K562 (cell line): ENCODE results near the gene FIGLA. TPM values are rescaled to one million over a fixed set of nuclear protein-coding genes. Genes with fewer than 3 reads are reported as not detected.
A peak's percentile ranks its signal among the peaks of the same experiment; 100 is the strongest.

Source experiments
- ATAC-seq: fragments of 200-7000 bp; cut with Tn5 transposase; 3 replicates; pipeline ENCODE4 v1.9.1; 2020; ENCODE audit warnings: moderate library complexity
- BruUV-seq: library from RNA; stranded (reverse); fragments of 400-500 nt; replicated peaks from 2 replicates; lab custom pipeline; 2021; lab: Mats Ljungman, UMichigan
- CTCF ChIA-PET: fragments of 300-600 bp; formaldehyde crosslinking; extraction: SDS; loops from one replicate; lab custom pipeline; 2021; ENCODE audit warnings: low intra/inter-chr PET ratio; lab: Yijun Ruan, JAX
- POLR2A ChIA-PET: fragments of 300-600, 350-650 bp; sonication (Branson Sonifier 250); formaldehyde crosslinking; extraction: SDS; loops from one replicate; lab custom pipeline; 2021; ENCODE audit warnings: antibody characterized with exemption, inconsistent platforms; lab: Yijun Ruan, JAX
- DNase-seq, 4 experiments: peaks; one replicate each; pipeline versions ENCODE4 v3.0.0 to v3.0.0-alpha.2; 2011 to 2018; ENCODE audit warnings: low spot score in 3 of 4, mixed read lengths in 3 of 4; ENCODE audit errors: extremely low read depth in 1 of 4
- FAIRE-seq: peaks from 2 replicates; lab custom pipeline; 2011; peaks lifted over from hg19 to GRCh38; lab: Jason Lieb, UNC
- H2AFZ ChIP-seq: 2 replicates; pipeline ENCODE4 v1.6.0; 2011; ENCODE audit warnings: low read depth, low read length, control low read depth, inconsistent platforms
- H3K27ac ChIP-seq: fragments of 200-600 bp; 3 replicates; pipeline ENCODE4 v1.8.0; 2011; ENCODE audit warnings: low read depth, mild to moderate bottlenecking, control low read depth, inconsistent platforms, low read length, moderate library complexity, mixed read lengths; ENCODE audit errors: extremely low read depth
- H3K27me3 ChIP-seq, 2 experiments: fragments of 300-600 bp in 1 of 2; 2 replicates in 1 of 2; 3 replicates in 1 of 2; pipeline versions ENCODE4 v1.6.0 to v1.8.0; 2011; ENCODE audit warnings: inconsistent platforms in 2 of 2, low read length in 2 of 2, mild to moderate bottlenecking in 1 of 2, mixed read lengths in 1 of 2, moderate library complexity in 1 of 2; ENCODE audit not compliant: control insufficient read depth in 2 of 2, insufficient read depth in 2 of 2
- H3K36me3 ChIP-seq: fragments of 300-600 bp; 3 replicates; pipeline ENCODE4 v1.8.0; 2011; ENCODE audit warnings: mild to moderate bottlenecking, low read length, inconsistent platforms; ENCODE audit not compliant: control insufficient read depth, insufficient read depth
- H3K4me1 ChIP-seq, 2 experiments: fragments of 200-600 bp in 1 of 2; replicated peaks in 1 of 2; 2 replicates in 1 of 2; 3 replicates in 1 of 2; pipeline versions ENCODE4 v1.5.1 to v1.8.0; 2011; ENCODE audit warnings: inconsistent platforms in 2 of 2, low read length in 2 of 2, mild to moderate bottlenecking in 1 of 2, mixed read lengths in 1 of 2, moderate library complexity in 1 of 2; ENCODE audit not compliant: control insufficient read depth in 2 of 2, insufficient read depth in 2 of 2
- H3K4me2 ChIP-seq: 2 replicates; pipeline ENCODE4 v1.6.1; 2011; ENCODE audit warnings: low read length, control low read depth, inconsistent platforms, mixed read lengths; ENCODE audit not compliant: insufficient read depth
- H3K4me3 ChIP-seq: fragments of 200-600 bp; sonication (generic), shearing (Covaris generic); 2 replicates; pipeline ENCODE4 v1.5.1; 2016; ENCODE audit warnings: control low read depth, inconsistent platforms
- H3K79me2 ChIP-seq: fragments of 200-600 bp; 3 replicates; pipeline ENCODE4 v1.8.0; 2011; ENCODE audit warnings: low read length, inconsistent platforms; ENCODE audit not compliant: control insufficient read depth, insufficient read depth
- H3K9ac ChIP-seq, 2 experiments: 2 replicates each; pipeline versions ENCODE4 v1.6.0 to v1.6.1; 2011; ENCODE audit warnings: low read depth in 2 of 2, low read length in 2 of 2, control low read depth in 1 of 2, inconsistent platforms in 1 of 2, mild to moderate bottlenecking in 1 of 2, mixed read lengths in 1 of 2; ENCODE audit not compliant: insufficient read depth in 1 of 2
- H3K9me1 ChIP-seq: one replicate; pipeline ENCODE4 v1.6.0; 2011; ENCODE audit warnings: inconsistent platforms, mild to moderate bottlenecking, low read length, moderate library complexity; ENCODE audit not compliant: control insufficient read depth, insufficient read depth
- H3K9me3 ChIP-seq: replicated peaks from 2 replicates; pipeline ENCODE4 v1.5.1; 2011; ENCODE audit warnings: low read depth, low read length, inconsistent platforms; ENCODE audit not compliant: control insufficient read depth, insufficient read depth
- H4K20me1 ChIP-seq: replicated peaks from 2 replicates; pipeline ENCODE4 v1.6.1; 2011; ENCODE audit warnings: low read length, inconsistent platforms, mixed read lengths; ENCODE audit not compliant: control insufficient read depth, insufficient read depth
- CTCF ChIP-seq, 3 experiments: IDR thresholded peaks in 2 of 3; conservative IDR thresholded peaks in 1 of 3; 2 replicates each; pipeline ENCODE4 v1.5.1; 2011 to 2012; ENCODE audit warnings: low read length in 3 of 3, mild to moderate bottlenecking in 3 of 3, control low read depth in 2 of 3, improper control_type of control experiment in 1 of 3, inconsistent platforms in 1 of 3, low read depth in 1 of 3, mixed read lengths in 1 of 3, moderate library complexity in 1 of 3; ENCODE audit not compliant: insufficient read depth in 2 of 3
- GABPB2 ChIP-seq: fragments of 250-450 bp; sonication (Bioruptor Pico); conservative IDR thresholded peaks from 2 replicates; pipeline ENCODE4 v1.5.1; 2021; ENCODE audit warnings: mild to moderate bottlenecking
- HDAC8 ChIP-seq: fragments of 450-650 bp; IDR thresholded peaks from 2 replicates; pipeline ENCODE4 v1.6.1; 2016; ENCODE audit warnings: mild to moderate bottlenecking, missing genetic modification characterization, moderate library complexity, missing compliant biosample characterization
- RAD21 ChIP-seq, 2 experiments: fragments of 250-450 bp in 1 of 2; fragments of 450-650 bp in 1 of 2; sonication (Bioruptor Pico) in 1 of 2; formaldehyde crosslinking in 1 of 2; IDR thresholded peaks in 1 of 2; conservative IDR thresholded peaks in 1 of 2; 2 replicates each; pipeline versions ENCODE4 v1.4.0 to v1.8.0; 2020 to 2022; ENCODE audit warnings: mild to moderate bottlenecking in 2 of 2, moderate library complexity in 1 of 2
- SMARCA4 ChIP-seq: fragments of 450-650 bp; IDR thresholded peaks from 2 replicates; pipeline ENCODE4 v1.6.1; 2016
- SPI1 ChIP-seq: IDR thresholded peaks from 2 replicates; pipeline ENCODE4 v1.6.1; 2011; ENCODE audit warnings: low read depth, low read length, control low read depth, borderline replicate concordance
- ZNF384 ChIP-seq: IDR thresholded peaks from 2 replicates; pipeline ENCODE4 v1.6.1; 2012; ENCODE audit warnings: low read depth, low read length, improper control_type of control experiment
- WGBS: fragments of 100-300 bp; shearing (Covaris generic); methylation state at CpG from one replicate; pipeline ENCODE4 v1.1.6; 2016; ENCODE audit warnings: low coverage, mixed read lengths; ENCODE audit not compliant: insufficient coverage; ENCODE audit errors: missing lambda C conversion rate; 5-methylcytosine and 5-hydroxymethylcytosine counted together
- in situ Hi-C: fragments of 300-500 bp; cut with MboI; formaldehyde crosslinking; loops from 4 replicates; pipeline ENCODE4 v1.15.0; 2018; ENCODE audit warnings: inconsistent platforms, mixed read lengths
- intact Hi-C: fragments of 100-400 bp; cut with micrococcal nuclease; formaldehyde crosslinking; loops from 2 replicates; pipeline ENCODE4 v1.14.2; 2022
- polyA plus RNA-seq, 8 experiments: library from polyadenylated mRNA; depleted of rRNA in 4 of 8; stranded (reverse) in 5 of 8; unstranded in 3 of 8; fragments of >200 nt; fragmentation: Nextera tagmentation in 2 of 8; fragmentation: Illumina TruSeq in 1 of 8; extraction: Ambion mirVana in 2 of 8; extraction: Trizol in 1 of 8; gene quantifications; 2 replicates each; pipeline versions ENCODE4 v1.2.1 to v1.2.3, GENCODE V29; 2011 to 2014; ENCODE audit warnings: inconsistent platforms in 1 of 8, missing spikeins in 1 of 8
- total RNA-seq, 7 experiments: library from RNA; depleted of rRNA in 6 of 7; stranded (reverse); fragments of >200 nt in 6 of 7; fragmentation: Illumina TruSeq in 2 of 7; extraction: Trizol in 2 of 7; gene quantifications; 2 replicates each; pipeline versions ENCODE4 v1.2.1 to v1.2.3, GENCODE V29; 2011 to 2021; ENCODE audit warnings: low replicate concordance in 1 of 7

Gene FIGLA
- total and polyA plus RNA-seq, 9 of the 15 experiments (the other 6 are each of a cell fraction or from before 2014, with no cell fraction given), result not detected

GRCh38 chr2:70750320-70750719, 40.1 kb downstream of the FIGLA start (continued):
- TF ChIP-seq ZNF384, result no peak

GRCh38 chr2:70748002-70748784, 42.2 kb downstream of the FIGLA start:
- CTCF ChIA-PET, result interaction anchor here (1.7 kb wide), 1 partner anchor 61 kb away, joined by 4 read pairs; no protein-coding TSS in a partner anchor
- peaks cover 22% of the 10 kb centered on the region; the same call in 2 of the 3 replicates for H3K79me2 ChIP-seq
- no peak overlapping the region; the same call in 2 of the 3 replicates for H3K27ac ChIP-seq
- 28% methylated on average over 1 of the region's 1 CpG for WGBS
- no peaks in the 10 kb centered on the region for H3K9me3 ChIP-seq
- POLR2A ChIA-PET, result interaction anchor here (0.6 kb wide), 1 partner anchor 460 kb away, joined by 3 read pairs; no protein-coding TSS in a partner anchor
- peaks cover 4% of the 10 kb centered on the region for H3K9me1 ChIP-seq
- H3K36me3 ChIP-seq, result no peaks in the 10 kb centered on the region
- ATAC-seq (peak; percentile 60), DNase-seq (peak in 1 of 4 experiments; percentile 46), FAIRE-seq (peak; percentile 19)
- in situ Hi-C loops (no loop called here), intact Hi-C loops (no loop called here)
- no peak overlapping the region; the same call in 1 of the 2 replicates for H3K4me2 ChIP-seq
- H3K27me3 ChIP-seq, result no peaks in the 10 kb centered on the region
- H3K4me3 ChIP-seq, result no peak overlapping the region
- no peak overlapping the region for H3K9ac ChIP-seq
- no peak for TF ChIP-seq HDAC8 (tag)
- peak; percentile 29 to 37 (median 33); a peak in 3 of 6 replicates for TF ChIP-seq CTCF (IDR thresholded peaks at IDR 0.05 in 2 of 3, conservative IDR thresholded peaks at IDR 0.05 in 1 of 3; ENCODE audit: insufficient read depth in 2 of 3, low read depth in 1 of 3, low read length in 3 of 3)
- peak in 1 of 2 experiments; percentile 15; a peak in 1 of 4 replicates for TF ChIP-seq RAD21 (CRISPR knock-in tag; conservative IDR thresholded peaks at IDR 0.05 in 1 of 2, IDR thresholded peaks at IDR 0.05 in 1 of 2)
- TF ChIP-seq GABPB2 (CRISPR knock-in tag), result no peak
- TF ChIP-seq SMARCA4, result peak; percentile 50; the same call in 1 of the 2 replicates
- TF ChIP-seq SPI1, result peak; percentile 37; the same call in 1 of the 2 replicates
- peaks cover 12 to 20% of the 10 kb centered on the region in 2 experiments; a peak in 4 of 5 replicates for H3K4me1 ChIP-seq
- H4K20me1 ChIP-seq, result no peaks in the 10 kb centered on the region
- no TSS peak for BruUV-seq
- peak overlapping the region; percentile 36; the same call in 1 of the 2 replicates for H2AFZ ChIP-seq
